Fibroblast of skin of abdomen (primary cell): ENCODE measurements around the gene HOXD3.

ENCODE experiments used
- DNase-seq: peaks from one replicate; pipeline ENCODE4 v3.0.0-alpha.2; 2013

HOXD3 gene

GRCh38 chr2:176149481-176149938 is 7.6 kb upstream of the HOXD3 start:
- DNase-seq, result no peak

GRCh38 chr2:176149939-176150583 is 7.0 kb upstream of the HOXD3 start:
- DNase-seq, result no peak

- DNase-seq, result no peak
These were observed 6.3 kb upstream of the HOXD3 start for GRCh38 chr2:176150584-176151441.

GRCh38 chr2:176151442-176152287 is 5.4 kb upstream of the HOXD3 start, which contains the start of gene HOXD4:
HOXD4 (plus strand) TSS chr2:176151550; CDS start chr2:176151634, 84 bp downstream.
- no peak for DNase-seq

- no peak for DNase-seq
These were observed 4.5 kb upstream of the HOXD3 start for GRCh38 chr2:176152350-176153181.

GRCh38 chr2:176154576-176155252 is 2.4 kb upstream of the HOXD3 start:
- DNase-seq, result no peak

GRCh38 chr2:176155356-176156044 is 1.6 kb upstream of the HOXD3 start:
- no peak for DNase-seq

- DNase-seq, result no peak
These were observed 753 bp upstream of the HOXD3 start for GRCh38 chr2:176156301-176156806.

GRCh38 chr2:176157499-176158185 is 535 bp downstream of the HOXD3 start:
- DNase-seq, result no peak

GRCh38 chr2:176158186-176158591 is 1.1 kb downstream of the HOXD3 start:
- DNase-seq, result peak; percentile 54

GRCh38 chr2:176158855-176159662 is 2.0 kb downstream of the HOXD3 start:
- DNase-seq, result peak; percentile 86

- no peak for DNase-seq
These were observed 2.6 kb downstream of the HOXD3 start for GRCh38 chr2:176159663-176160250.

- DNase-seq, result no peak
These were observed 3.3 kb downstream of the HOXD3 start for GRCh38 chr2:176160251-176160985.

- no peak for DNase-seq
These were observed 4.1 kb downstream of the HOXD3 start for GRCh38 chr2:176160986-176161824.

GRCh38 chr2:176161825-176162626 is 4.9 kb downstream of the HOXD3 start:
- DNase-seq, result peak; percentile 88
